ENCODE measurements around the gene B2M.

GRCh38 chr15:44765036-44765435, 53.7 kb downstream of the B2M start:
- TF ChIP-seq POLR2A (IDR thresholded peaks at IDR 0.05) (no peak), CTCF (IDR thresholded peaks at IDR 0.05) (no peak)

All from vagina (tissue), 2 donors.